SKM-1 treated with dmso at 0.1 percent for 144 hours (cell line): ENCODE results near the gene FAM98C.

Source experiments
- DNase-seq: peaks from one replicate; lab custom pipeline; 2025; ENCODE audit not compliant: unreplicated experiment; lab: John Stamatoyannopoulos, UW

Gene FAM98C

DNA sequence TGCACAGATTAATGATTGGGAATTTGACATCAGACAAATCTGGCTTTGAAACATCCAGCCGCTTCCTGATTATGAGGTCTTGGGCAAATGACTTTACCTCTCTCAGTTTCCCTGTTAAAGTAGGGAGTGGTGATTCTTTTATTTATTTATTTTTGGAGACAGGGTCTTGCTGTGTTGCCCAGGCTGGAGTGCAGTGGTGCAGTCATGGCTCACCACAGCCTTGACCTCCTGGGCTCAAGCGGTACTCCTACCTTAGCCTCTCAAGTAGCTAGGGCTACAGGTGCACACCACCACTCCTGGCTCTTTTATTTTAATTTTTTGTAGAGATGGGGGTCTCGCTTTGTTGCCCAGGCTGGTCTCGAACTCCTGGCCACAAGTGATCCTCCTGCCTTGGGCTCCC, 25.8 kb upstream of the FAM98C start:
- no peak for DNase-seq

DNA sequence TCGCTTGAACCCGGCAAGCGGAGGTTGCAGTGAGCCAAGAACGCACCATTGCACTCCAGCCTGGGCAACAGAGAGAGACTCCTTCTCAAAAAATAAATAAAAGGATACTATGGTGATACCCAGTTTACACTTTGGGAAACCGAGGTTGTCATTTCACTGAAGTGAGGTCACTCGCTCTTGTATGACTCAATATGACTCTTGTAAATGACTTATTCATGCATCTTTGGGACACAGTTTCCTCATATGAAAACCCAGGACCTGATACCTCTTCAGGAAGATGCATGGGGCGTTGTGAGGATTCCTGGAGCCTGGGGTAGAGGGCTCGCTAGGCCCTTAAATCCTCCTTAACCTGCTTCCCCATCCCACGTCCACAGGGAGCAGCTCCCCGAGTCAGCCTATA, 24.0 kb upstream of the FAM98C start:
- no peak for DNase-seq

DNA sequence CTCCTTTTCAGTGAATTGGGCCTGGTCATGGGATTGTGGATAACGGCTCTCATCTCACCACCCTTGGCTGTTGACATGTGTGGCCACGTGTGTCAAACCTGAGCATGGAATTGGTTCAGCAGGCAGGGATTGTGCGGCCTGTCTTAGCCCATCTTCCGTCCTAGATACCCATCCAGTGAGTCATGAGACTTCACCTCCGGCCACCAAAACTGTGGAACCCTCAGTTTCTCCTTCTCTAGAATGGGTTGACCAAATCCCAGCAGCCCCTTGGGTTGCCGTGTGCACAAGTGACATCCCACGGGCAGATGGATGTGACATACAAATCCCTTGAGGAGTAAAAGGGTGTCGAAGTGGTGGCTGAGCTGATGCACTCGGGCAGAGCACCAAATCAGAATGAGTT, 21.8 kb upstream of the FAM98C start:
- no peak for DNase-seq

DNA sequence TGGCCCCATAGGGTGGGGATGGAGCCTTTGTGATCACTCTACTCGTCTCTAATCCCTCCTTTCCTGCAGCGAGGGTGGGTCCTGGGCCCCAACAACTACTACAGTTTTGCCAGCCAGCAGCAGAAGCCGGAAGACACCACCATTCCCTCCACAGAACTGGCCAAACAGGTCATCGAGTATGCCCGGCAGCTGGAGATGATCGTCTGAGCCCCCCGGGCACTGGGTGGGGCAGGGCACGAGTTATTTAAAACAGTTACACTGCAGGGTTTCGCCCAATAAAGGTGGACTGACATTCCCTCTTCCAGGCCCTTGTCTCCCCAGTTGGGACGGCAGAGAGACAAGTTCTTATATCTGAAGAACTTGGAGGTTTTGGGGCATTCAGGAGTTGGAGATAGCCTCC, 19.7 kb upstream of the FAM98C start:
- DNase-seq = no peak

DNA sequence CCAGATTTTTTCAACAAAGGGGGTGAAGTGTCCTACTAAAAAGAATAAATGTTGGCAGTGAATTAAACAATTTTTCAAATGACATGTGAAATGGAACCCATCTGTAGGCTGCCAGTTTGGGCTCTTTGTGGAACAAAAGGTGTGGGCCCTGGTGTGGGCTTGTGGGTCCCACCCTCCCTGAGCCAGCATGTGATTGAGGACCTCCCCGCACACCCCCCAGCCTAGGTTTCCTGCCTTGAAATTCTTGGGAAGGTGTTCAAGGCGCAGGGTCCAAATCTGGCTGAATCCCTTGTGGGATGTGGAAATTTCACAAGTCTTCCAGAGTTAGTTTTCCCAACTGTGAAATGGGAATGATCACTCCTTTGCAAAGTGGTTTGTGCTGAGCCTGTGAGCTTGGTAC, 19.1 kb upstream of the FAM98C start:
- no peak for DNase-seq

DNA sequence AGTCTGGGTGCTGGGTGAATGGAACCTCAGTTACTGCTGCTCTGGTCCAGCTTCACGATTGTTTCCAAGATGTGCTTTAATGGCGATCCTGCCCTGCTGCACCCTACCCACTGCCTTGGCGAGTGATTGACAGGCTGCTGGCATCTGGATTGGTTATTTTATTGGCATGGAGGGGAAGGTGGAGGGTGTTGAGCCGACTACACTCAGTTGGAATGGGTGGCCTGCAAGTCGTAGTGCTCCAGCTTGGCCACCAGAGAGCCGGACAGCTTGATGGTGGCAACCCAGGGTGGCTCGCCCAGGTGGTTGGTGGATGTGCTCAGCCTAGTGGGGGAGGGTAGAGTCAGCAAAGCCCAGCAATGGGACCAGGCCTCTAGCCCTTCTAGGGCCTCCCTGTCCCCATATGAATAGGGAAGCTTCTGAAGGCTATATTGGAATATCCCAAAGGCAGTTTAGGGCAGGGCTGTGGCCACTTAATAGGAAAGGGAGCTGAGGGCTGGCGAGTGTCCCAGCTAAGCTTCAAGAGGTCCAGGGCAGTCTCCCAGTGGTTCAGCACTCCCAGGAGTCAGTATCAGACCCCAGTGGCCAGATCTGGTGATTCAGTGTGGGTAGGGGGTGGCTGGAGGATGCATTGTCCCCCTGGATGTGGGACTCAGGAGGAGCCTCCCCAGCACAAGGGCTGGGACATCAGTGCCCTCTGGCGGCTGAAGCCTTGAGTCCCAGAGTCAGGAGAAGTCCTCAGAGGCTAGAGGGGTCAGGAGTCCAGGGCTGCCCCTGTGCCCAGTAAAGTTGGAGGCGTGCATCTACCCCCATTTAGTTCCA, 18.5 kb upstream of the FAM98C start:
- no peak for DNase-seq

DNA sequence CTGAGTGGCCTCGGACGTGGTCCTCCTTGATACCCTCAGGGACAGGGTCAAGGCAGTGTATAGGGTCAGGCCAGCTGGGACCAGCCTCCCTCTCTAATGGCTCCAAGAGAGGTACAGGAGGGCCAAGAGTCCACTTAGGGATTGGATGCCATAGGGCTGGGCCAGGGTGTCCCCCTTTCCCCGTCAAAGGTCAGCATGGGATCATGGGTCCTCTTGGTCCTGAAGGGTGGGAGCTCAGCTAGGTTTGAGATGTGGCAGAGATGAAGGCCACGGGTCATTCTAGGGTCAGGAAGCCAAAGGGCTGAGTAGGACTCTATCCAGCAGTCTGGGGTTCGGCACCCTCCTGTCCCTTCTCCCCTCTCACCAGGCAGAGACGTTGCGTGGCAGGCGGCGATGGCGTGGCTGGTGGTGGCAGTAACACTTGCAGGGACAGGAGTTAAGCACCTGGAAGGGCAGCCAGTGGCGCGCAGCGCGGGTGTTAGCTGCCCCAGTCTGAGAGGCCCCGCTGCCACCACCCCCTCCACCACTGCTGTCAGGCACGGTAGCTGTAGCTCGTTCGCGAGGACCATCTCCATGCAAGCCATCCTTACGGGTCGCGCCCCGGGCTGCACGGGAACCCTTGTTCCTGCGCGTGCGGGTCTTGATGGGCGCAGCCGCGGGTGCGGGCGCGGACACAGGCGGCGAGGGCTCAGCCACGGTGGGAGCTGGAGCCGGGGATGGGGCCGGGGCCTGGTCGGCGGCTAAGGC, 17.7 kb upstream of the FAM98C start:
- no peak for DNase-seq

DNA sequence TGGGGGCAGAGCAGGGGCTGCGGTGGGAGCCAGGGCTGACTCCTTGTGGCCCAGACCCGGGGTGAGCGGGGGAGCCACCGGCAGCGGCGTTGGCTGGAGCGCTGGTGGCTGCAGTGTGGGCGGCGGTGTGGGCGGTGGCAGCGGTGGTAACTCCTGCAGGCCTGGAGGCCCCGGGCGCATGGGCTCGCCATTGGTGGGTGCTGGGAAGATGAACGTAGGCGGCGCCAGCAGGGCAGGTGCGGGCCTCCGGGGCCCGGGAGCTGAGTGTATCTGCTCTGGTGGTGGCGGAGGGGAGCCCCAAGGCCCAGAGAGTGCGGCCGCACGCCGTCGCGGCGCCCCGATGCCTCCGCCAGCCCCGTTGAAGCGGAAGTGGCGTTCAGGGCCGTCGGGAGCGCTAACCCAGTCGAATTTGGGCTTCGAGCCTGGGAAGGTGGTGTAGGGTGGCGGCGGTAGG, 17.1 kb upstream of the FAM98C start:
- DNase-seq = no peak

DNA sequence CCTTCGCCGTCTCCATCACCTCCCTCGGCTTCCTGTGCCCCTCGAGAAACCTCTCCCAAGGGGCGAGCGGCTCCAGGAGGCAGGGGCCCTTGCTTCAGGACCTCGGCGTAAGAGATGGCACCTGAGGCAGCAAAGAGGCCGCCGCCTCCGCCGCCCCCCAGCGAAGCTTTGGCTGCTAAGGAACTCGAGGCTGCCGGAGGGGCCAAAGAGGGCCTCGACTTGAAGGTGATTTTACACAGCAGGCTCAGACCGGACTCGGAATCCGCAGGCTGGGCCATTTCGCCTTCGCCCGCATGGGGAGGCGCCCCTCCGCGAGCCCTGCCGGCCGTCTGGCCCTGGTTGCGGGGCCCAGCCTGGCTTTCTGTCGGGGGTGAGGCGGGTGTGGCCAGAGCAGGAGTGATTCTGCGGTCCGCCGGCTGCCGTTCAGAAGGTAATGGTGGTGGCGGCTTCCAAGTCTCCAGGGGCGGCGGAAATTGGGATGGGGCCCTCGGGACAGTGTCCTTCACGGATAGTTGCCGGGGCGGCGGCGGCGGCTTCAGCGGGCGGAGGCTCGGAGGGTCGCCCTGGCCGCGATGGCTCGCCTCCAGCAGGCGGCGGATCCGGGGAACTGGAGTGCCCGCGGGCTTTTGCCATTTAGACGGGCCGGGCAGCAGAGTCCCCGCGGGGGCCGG, 16.5 kb upstream of the FAM98C start:
- DNase-seq = no peak

DNA sequence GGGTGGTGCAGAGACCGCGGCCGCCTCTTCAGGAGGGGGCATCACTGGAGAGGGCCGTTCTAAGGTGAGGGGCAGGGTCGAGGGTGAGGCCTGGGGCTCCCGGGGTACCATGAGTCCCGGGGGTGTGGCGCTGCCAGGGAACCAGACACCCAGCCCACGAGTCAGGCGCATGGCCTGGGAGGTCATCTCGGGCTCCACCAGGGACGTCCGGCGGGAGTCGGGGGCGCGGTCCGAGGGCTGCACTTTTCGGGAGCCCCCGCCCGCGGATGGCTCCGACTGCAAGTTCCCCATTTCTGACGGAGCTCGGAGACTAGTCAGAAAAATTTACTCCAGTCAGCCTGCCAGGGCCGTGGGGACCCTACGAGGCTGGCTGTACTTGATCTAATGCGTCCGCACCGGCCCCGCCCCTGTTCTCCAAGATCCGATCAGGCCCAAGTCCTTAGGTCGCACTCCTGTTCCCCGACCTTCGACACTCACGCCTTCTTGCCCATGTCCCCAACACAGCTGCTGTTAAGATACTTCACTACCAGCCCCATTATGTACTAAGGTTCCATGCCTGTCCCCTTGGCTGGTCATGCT, 15.8 kb upstream of the FAM98C start:
- no peak for DNase-seq

DNA sequence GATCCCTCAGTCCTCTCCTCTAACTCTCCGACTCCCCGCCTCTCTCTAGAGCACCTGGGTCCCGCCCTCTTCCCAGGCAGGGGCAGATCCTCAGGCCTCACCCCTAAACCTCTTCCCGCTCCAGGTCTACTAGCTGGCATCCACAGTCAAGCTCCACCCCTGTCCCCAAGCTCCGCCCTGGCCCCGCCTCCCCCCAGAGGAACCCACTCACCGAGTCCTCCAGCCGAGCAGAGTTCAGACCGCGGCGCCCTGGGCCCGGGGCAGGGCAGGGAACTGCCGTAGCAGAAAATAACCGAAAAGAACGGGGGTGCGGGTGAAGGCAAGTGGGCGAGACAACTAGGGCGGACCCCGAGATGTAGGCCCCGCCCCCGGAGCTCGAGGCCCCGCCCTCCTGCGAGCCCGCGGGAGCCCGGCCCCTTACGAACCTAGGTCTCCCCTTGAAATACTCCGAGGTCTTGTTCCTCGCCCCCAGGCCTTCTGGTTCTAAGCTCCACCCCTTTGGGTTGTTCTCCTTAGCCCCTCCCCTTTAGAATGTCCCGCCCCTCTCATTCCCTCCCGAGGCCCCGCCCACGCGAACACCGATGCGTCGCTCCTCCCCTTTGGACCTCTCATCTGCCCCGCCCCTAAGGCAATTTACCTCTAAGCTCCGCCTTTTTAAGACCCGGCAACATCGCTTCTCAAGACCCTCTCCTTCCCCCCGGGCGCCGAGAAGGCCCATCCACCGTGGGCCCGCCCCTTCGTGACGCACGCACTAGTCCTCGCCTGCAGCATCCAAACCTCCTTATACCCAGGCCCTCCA, 15.1 kb upstream of the FAM98C start, which contains the start of gene GGN:
GGN (minus strand) TSS at position 485 of the 799 bp plus-strand sequence. CDS start 773 bp downstream, outside the sequence.
- DNase-seq = peak; percentile 60

DNA sequence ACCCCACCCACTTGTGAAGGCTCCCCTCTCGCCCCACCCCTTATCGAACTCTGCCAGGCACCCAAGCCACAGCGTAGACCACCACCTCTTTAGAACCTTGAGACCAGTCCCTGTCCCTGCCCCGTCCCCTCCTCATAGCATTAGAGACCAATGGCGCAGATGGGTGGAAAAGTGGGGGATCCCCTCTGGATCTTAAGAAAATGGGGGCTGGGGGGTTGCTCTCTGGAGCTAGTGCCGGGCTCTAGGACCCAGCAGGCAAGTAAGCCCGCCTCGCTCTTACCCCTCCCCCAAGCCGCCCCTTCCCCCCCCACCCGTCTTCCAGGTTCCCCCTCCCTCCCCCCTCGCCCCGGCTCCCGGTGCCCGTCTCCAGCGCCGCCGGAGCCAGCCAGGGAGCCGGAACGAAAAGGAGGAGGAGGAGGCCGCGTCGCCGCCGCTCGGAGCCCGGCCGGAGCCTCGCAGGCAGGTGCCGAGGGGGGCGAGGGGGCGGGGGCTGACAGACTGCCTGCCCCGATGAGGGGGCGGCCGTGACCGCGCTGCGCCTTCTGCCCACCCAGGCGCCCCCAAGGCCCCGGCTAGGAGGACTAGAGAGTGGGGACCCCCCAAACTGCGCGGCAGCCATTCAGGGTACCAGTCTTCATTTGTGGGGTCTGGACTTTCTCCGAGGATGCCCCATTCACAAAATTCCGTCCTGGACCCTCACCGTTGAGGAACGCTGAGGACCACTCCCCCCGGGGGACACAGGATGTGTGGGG, 14.4 kb upstream of the FAM98C start, which contains the start of gene SPRED3:
SPRED3 (plus strand) TSS at position 349 of the 752 bp plus-strand sequence. CDS start 1,606 bp downstream, outside the sequence.
- no peak for DNase-seq

DNA sequence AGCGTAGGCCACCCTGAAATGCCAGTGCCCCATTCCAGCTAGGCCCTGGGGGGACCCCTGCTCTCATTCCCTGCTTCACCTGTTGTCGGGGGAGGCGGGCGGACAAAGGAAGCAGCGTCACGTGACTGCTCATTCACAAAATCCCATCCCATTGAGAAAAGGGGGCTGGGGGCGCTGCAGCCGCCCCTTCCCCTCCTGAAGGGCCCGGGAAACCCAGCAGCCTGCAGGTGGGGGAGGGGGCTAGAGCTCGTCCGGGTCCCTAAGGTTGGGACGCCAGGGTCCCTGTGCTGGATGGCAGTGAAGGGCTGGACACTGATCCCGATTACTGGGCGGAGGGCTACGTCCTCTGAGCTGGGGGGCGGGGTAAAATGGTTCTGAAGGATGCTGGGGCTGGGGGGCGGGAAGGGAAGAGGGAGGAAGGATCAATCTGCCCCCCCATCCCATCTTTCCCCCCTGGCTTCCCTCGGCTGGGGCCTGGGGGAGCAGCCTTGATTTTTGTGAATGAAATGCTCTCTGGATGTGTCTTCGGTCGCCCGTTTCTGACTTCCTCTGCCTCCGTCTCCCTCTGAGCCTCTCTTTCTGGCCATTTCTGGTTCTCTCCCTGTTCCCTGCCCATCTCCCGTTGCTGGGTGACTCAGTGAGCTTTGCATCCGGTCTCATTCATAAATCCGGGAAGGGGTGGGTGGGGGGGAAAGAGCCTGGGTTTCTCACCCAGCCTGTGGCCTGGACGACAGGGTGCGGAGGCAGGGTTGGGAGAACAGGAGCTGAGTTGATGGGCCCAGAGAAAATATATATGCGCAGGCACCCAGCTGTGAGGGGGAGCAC, 13.6 kb upstream of the FAM98C start:
- DNase-seq = no peak

DNA sequence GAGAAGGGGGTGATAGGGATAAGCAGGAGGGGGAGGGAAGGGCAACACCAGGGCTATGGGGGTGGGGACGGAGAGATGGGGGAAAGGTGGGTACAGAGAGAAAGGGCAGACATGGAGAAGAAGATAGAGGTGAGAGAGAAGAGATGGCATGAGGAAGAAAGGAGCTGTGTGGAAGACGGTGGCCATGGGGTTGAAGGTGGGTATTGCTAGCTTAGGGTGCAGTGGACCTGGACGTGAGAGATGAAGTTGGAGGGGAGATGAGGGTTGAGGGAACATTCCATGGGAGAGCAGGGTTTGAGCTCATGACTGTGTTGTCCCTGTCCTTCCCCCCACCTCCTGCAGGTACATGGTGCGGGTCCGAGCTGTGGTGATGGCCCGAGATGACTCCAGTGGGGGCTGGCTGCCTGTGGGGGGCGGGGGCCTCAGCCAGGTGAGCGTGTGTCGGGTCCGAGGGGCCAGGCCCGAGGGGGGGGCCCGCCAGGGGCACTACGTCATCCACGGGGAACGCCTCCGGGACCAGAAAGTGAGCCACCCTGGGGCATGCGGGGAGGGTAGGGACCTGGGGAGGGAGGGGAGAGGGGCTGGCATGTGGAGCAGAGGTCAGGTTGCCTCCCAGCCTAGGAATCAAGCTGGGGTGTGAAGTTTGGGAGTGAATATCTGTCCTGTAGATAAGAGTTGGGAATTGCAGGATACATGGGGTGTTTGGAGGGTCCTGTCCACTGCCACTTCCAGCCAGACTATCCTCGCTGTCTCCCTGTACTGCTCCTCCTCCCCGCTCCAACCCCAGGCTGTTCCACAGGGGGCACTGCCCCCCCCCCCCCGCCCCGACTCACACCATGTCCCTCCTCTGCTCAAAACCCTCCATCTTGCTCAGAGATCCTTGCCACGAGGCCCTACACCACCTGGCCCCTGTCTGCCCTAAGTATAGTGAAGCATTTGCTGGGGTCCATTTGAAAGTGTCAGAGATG, 12.7 kb upstream of the FAM98C start:
- no peak for DNase-seq

DNA sequence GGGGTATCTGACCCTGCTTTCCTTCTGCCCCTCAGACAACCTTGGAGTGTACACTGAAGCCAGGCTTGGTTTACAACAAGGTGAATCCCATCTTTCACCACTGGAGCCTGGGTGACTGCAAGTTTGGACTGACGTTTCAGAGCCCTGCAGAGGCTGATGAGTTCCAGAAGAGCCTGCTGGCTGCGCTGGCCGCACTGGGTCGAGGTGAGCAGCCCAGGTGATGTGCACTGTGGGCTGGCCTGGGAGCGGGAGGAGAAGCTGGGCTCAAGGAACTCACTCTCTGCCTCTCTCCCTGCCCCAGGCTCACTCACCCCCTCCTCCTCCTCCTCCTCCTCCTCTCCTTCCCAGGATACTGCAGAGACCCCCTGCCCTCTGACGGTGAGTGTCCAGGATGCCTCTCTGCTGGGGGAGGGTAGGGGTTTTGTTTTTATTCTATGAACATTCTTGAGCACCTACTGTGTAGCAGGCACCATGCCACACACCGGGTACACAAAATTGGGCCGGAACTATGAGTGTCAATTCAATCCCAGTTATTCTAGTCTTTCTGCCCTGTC, 10.9 kb upstream of the FAM98C start:
- DNase-seq = no peak

DNA sequence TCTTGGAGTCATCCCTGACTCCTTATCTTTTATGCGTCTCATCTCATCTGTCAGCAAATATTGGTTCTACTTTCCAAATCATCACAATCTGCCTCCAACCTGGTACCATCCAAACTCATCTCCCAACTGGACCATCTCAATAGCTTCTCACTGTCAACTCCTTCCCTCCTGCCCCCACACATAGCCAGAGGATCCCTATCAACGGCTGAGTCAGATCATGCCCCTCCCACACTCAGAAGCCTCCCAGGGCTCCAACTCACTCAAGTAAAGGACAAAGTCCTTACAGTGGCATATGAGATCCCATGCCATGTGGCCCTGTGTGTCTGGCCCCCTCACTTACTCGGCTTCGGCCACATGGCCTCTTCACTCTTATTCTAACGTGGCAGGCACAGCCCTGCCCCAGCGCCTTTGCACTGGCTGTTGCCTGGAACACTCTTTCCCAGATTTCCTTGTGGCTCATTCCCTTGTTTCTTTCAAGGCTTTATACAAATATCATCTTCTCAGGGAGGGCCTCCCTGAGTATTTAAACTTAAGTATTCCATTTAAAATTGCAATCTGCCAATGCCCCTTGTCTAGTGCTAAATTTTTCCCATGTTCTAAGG, 10.1 kb upstream of the FAM98C start:
- no peak for DNase-seq

DNA sequence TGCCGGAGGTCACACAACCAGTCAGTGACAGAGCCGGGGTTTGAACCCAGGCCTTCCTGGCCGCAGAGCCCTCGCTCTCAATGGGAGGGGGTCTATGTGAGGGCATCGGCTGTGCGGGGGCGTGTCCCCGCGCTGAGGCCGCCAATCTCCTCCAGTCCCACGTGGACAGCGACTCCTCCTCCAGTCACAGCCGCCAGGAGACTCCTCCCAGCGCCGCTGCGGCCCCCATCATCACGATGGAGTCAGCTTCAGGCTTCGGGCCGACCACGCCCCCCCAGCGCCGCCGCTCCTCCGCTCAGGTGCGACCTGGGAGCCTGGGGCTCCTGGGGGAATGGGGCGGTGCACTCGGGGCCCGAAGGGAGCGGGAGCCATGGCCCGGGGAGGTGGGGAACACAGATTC, 8.4 kb upstream of the FAM98C start:
- no peak for DNase-seq
